Non-pigmented ciliary epithelial cell (primary cell): ENCODE results near the gene TIPRL.

Source experiments
- DNase-seq: peaks from one replicate; pipeline ENCODE4 v3.0.0-alpha.2; 2010; ENCODE audit warnings: low read depth

Gene TIPRL

DNA sequence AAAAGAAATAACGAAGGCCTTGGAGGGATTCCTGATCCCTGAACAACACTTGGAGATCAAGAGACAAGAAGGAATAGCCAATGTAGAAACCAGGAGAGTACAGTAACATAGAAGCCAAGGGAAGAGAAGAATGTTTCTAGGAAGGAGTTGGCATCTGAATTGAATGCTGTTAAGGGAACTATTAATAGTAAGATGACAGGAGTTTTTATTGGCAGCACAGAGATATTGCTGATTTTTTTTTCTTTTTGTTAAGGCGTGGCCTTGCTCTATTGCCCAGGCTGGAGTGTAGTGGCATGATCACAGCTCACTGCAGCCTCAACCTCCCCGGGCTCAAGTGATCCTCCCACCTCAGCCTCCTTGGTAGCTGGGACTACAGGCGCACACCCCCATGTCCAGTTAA, 37.4 kb downstream of the TIPRL start:
- no peak for DNase-seq

DNA sequence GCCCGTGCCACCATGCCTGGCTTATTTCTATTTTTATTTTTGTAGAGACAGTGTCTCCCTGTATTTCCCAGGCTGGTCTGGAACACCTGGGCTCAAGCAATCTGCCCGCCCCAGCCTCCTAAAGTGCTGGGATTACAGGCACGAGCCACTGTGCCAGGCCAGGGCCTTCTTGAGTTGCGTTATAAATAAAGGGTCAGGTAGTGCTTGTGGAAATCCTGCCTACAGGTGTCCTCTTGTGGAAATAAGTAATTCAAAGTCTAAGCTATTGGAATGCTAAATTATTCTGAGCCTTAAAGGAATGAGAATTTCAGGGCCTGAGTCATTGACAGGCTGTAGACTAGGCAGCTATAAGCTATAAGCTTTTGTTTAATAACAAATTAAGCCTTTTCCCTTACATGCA, 38.9 kb downstream of the TIPRL start:
- no peak for DNase-seq

DNA sequence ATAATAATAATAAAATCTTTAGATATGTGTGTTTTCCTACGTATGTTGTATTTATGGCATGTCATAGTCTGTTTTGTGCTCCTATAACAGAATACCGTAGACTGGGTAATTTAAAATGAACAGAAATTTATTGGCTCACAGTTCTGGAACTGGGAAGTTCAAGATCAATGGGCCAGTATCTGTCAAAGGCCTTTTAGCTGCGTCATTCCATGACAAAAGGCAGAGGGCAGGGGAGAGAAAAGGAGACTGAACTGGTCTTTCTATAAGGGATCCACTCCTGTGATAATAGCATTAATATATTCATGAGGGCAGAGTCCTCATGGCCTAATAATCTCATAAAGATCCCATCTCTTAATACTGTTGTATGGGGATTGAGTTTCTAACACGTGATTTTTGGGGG, 39.9 kb downstream of the TIPRL start:
- DNase-seq = no peak

DNA sequence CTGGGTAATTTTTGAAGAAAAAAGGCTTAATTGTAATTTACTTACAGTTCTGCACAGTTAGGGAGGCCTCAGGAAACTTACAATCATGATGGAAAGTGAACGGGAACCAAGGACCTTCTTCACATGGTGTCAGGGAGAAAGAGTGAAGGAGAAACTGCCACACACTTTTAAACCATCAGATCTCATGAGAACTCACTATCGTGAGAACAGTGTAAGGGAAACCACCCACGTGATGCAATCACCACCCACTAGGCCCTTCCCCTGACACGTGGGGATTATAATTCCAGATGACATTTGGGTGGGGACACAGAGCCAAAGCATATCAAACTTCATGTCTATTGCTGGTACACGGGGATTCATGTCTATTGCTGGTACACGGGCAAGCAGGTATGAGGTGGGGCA, 41.7 kb downstream of the TIPRL start:
- no peak for DNase-seq

DNA sequence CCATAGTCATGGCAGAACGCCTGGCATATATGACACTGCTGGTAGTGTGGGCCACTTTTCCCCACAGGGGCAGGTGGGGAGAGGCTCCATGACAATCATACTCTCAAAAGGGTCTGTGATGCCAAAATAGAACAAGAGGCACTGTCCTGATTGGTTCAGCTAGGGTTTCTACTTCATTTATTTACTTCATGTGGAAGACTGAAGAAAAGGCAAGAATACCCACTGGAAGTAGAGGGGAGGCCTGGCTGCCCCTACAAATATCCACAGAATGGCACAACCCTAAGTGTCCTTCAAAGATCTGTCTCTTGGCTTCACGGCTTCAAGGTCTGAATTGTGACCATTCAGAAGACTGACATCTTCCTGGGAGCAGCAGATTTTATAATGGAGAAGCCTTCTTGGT, 42.5 kb downstream of the TIPRL start:
- no peak for DNase-seq

DNA sequence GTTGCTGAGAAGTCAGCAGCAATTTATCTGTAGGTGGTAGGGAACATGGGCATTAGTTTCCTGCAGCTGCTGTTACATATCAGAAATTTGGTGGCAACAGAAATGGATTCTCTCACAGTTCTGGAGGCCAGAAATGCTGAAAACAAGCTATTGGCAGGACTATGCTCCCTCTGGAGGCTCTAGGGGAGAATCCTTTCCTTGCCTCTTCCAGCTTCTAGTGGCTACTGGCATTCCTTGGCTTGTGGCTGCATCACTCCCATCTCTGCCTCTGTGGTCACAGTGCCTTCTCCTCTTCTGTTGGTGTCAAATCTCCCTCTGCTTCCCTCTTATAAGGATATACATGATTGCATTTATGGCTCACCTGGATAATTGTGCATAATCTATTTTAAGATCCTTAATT, 44.5 kb downstream of the TIPRL start:
- DNase-seq = no peak

DNA sequence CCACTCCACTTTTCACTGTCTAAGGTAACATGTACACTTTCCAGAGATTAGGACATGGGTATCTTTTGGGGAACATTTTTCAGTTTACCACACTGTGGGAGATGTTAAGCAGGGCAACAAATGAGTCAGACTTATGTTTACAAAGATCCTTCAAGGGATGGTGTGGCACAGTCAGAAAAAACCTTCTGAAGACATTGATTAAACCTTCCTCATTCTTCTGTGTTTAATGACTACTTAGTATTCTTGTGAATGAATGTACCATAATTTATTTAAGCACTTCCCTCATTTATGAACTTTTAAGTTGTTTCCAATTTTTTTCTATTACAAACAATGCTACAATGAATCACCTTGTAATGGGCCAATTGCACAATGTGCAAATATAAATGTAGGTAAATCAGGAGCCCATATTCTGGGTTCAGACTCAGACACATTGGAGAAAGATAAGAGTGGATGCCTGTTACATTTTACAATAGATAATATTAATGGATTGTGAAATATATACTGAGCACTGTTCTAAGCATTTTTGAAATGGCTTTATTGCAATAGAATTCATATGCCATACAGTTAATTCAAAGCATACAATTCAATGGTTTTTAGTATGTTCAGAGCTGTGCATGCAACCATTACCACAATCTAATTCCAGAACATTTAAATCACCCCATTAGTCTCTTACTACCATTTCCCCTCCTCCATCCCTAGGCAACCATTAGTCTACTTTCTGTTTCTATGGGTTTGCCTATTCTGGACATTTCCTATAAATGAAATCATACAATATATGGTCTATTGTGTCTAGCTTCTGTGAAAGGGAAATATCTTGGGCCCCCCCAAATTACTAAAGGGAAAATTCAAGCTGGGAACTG, 45.1 kb downstream of the TIPRL start:
- DNase-seq = no peak

DNA sequence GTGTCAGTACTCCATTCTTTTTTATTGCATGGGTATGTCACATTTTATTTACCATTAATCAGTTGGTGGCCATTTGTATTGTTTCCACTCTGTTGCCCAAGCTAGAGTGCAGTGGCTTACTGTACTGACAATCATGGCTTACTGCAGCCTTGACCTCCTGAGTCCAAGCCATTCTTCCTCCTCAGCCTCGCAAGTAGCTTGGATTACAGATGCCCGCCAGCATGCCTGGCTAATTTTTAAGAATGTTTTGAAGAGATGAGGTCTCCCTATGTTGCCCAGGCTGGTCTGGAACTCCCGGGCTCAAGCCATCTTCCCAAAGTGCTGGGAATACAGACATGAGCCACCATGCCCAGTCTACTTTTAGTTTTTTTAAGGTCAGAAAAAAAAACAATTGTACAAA, 46.2 kb downstream of the TIPRL start:
- no peak for DNase-seq

DNA sequence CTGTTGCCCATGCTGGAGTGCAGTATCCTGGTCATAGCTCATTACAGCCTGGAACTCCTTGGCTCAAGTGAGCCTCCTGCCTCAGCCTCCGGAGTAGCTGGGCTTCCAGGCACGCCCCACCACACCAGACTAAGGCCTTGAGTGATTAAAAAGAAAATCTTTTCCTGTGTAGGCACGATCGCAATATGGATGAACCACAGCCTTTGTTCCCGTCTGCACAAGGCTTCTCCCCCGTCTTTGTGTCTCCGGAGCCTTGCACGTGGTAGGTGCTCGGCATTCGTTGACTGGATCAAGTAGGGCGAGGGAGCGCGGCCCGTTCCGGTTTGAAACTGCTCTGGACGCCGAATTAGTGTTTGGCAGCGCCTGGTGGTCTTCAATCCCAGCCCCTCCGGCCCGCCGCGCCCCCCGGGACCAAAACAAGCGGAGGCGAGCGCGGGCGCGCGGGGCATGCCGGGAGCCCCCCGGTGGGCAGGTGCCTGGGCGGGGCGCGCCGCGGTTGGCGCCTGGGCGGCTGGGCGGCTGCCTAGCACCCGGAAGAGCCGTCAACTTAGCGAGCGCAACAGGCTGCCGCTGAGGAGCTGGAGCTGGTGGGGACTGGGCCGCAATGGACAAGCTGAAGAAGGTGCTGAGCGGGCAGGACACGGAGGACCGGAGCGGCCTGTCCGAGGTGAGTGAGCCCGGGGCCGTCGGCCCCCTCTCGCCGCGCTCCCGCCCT, 46.9 kb downstream of the TIPRL start, which contains the start of gene SFT2D2:
Gene SFT2D2 (plus strand): TSS at position 529 of the 715 bp plus-strand sequence. CDS start 76 bp downstream, at position 605.
- no peak for DNase-seq

DNA sequence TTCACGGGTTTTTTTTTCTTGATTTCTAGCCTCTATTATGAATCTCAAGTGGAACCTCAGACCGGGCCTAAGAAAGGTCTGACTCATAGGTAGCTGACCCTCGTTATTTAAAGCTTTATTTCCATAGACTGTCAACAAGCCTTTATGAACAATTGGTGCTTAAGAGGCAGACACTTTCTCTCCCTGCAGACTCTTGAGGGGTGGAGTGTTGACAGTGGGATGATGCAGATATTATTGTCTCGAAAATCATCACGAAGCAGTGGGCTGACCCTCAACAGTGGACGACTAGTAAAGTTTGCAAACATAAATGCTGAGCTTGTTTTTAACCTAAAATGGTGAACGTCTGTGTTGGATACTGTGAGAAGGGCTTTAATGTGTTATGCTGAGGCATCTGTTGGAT, 48.9 kb downstream of the TIPRL start:
- no peak for DNase-seq

DNA sequence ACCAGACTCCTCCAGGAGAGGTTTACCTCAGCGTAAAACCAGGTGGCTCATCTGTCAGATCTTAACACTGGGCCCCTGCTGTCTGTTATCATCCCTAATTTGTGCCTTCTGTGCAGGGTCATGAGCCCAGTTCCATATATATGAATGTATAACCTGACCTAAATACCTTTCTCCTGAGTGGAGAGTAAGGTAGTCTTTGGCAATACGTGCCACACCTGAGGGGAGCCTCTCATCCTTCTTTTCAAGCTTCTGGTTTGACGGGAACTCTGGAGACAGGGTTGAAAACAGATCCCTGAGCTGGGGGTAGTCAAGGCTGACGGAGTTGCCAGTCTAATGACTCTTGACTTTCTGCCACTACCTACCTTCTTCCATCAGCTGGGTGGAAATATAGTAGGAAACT, 51.1 kb downstream of the TIPRL start:
- no peak for DNase-seq

DNA sequence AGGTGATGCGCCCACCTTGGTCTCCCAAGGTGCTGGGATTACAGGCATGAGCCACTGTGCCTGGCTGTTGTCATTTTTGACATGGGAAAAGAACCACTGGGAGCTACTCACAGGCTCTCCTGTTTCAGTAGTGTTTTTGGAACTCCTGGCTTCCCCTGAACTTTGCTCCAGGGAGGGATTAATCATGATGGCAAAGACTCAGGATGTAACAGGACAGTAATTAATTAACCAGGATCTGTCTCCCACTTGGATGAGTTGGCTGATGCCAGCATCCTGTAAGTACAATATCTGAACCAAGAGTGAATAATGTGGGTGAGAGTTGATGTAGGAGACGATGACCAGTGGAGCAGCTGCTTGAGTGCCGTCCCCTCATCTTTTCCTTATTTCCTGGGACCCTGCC, 51.9 kb downstream of the TIPRL start:
- DNase-seq = no peak

DNA sequence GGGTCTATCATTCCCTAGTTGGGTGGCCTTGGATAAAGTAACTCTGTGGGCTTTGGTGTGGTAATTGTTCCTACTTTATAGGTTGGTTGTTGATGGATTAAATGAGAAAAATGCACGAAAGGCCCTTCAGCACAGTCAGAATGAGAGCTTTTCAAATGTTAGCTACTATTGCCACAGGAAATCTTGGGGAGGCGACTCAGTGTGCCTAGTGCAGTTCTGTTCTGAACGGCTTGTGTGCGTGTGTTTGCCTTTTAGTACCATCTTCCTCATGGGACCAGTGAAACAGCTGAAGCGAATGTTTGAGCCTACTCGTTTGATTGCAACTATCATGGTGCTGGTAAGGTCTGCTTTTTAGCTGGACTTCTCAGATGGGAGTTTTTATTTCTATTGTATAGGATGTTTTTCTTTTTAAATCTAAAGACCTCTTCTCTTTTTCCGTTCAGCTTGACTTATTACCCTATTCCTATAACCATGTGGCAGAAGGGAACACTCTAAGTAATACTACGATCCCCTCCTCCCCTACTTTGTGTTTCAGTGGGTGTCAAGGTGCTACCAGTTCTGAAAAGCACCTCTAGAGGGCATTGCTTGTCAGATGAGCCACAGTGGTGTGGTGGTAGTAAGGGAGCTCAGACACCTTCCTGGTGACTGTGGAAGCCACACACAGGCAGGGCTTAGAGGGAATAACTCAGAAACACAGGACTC, 56.2 kb downstream of the TIPRL start:
- DNase-seq = no peak

DNA sequence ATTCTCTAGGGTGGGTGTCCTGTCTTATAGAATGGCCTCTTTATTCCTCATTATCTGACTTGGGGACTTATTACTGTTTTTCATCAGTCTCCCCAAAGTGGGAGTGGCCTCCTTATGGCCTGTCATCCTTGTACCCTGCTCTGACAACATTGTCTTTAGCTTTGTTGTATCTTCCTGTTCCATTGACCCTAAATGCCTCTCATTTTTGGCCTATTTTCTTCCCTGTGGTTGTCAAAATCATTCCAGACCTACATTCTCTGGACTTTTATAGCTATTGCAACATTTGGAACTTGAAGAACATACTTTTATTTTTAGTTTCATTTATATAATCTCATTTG, 56.8 kb downstream of the TIPRL start:
- DNase-seq = no peak

DNA sequence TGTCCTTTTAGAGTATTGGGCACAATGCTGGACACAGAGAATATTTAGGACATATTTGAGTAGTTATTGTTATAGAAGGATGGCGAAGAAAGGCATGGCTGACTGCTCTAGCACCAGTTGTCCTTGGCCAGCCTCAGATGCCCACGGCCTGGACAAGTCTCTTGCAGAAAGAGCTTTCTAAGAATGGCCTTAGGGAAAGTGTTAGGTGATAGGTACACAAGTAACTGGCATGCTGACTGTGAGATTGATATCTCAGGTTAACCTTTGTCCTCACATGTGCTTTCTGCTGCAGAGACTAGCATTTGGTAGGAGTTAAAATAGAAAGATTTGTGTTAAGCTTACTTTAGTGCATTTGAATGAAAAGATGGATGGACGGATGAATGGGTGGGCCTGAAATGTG, 57.2 kb downstream of the TIPRL start:
- DNase-seq = no peak

DNA sequence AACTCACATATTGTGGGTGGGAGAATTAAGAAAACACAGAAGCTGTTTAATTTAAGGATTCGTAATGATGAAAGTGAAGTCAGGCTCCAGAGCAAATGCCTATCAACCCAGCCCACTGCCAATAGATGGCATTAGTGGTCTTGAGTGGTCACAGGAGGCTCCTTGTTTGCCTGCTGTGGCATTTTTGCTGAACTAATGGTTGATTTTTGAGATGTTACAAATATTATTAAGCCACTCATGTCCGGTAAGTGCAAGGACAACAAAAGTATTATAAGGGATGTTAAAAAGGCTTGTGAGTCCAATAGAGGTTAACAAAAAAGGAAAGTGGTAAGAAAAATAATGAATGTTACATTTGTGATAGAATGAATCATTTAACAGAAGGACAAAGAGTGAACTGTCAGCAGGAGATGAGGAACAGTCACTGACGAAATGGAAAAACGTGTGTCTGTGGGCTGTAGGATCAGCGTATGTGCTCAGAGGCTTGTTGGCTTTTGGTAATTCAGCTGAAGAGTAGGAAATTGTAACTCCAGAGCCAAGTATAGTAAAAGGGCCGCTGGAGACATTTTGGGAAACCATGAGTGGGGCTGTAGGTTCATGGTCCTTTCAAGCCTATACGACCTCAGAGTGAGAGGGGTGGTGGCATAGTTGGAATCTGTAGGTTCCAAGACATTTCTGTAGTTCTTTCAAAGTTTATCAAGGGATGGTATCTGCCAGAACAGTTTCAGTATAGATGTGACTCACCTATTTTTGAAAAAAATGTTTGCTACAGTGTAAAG, 58.3 kb downstream of the TIPRL start:
- no peak for DNase-seq

DNA sequence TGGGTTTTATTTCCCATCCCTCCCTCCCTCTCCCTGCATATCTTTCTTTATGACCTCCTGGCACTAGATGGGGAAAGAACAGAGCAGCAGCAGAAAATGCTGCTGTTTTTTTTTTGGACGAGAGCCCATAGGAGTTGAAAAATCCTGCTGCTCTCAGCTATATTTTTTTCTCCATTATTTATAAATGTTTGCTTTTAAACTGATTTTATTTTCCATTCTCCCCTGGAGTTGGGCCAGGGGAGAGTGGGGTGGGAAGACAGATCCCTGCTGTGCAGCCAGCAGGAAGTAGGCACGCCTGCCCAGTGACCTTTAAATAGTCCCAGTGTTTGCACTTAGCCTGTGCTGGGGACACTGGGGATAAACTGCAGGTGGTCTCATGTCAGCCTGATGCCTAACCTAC, 64.4 kb downstream of the TIPRL start:
- no peak for DNase-seq

DNA sequence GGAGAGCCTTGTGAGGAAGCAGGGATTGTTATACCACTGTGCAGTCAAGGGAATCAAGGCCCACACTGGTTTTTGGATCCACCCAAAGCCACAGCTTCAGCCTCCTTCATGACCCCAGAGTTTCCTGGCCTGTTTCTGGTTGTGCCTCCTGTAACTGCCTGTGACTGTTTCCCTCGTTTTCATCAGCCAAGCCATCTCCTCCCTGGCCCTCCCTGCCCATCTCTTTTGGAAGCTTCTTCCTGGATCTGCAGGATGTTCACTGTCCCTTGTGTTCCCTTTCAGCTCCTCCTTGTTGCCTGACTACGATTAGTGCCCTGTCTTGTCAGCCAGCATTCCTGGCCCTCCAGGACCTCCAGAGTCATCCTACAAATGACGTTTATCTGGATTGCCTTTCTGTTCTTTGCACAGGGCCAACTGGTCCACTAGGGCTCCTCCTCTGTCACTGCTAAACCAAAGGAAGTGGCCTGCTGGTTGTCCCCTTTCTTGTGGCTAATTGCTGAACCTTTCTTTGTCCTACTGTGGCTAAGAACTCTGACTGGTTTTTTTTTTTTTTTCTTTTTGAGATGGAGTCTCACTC, 65.0 kb downstream of the TIPRL start:
- DNase-seq = no peak

DNA sequence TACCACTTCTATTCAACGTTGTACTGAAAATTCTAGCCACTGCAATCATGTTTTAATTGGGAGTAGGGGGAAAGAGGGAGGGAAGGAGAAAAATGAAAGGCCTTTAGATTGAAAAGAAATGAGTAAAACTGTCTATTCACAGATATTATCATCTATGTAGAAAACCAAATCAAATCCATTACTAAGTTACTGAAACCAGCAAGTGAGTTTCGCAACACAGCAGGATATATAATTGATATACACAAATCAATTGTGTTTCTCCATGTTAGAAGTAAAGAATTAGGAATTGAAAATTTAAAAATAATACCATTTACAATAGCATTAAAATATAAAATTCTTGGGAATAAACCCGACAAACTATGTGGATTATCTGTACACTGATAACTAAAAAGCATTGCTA, 66.3 kb downstream of the TIPRL start:
- DNase-seq = no peak

DNA sequence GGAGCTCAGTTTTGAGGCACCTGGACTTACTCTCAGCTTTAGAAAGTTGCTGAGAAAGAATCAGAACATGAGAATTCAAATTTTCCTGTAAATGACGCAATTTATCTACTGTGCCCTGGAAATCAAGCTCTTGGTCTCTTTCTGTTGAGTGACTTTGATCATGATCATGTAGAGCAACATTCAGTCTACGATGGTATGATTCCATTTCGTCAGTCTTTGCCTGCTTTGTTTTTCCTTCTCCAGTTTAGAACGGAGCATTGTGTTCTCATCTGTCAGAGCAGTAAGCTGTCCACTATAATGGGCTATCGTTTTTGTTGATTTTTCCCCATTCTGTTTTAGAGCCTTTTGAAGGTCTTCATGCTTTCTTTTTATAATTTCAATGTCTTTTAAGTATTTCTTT, 67.7 kb downstream of the TIPRL start:
- DNase-seq = no peak
